Epithelial cell of esophagus (primary cell): ENCODE data around the gene ATP11A.
A peak's percentile ranks its signal among the peaks of the same experiment; 100 is the strongest.
"Not testable (repeated sequence)": the region's sequence is repeated elsewhere in the genome, so short reads cannot be mapped to it uniquely, and the experiment has no call there.

Experiments used
- DNase-seq: peaks from one replicate; pipeline ENCODE4 v3.0.0; 2010; ENCODE audit warnings: low read depth
- H3K4me3 ChIP-seq: 2 replicates; pipeline ENCODE4 v1.5.1; 2011; ENCODE audit warnings: mild to moderate bottlenecking, low read length, control low read depth
- TF ChIP-seq, protein P1 (sequence below): IDR thresholded peaks from 2 replicates; pipeline ENCODE4 v1.5.1; 2011; ENCODE audit warnings: low read depth, mild to moderate bottlenecking, low read length, control low read depth, inconsistent platforms; ENCODE audit not compliant: insufficient read depth; ENCODE audit errors: missing control alignments

ATP11A gene

DNA sequence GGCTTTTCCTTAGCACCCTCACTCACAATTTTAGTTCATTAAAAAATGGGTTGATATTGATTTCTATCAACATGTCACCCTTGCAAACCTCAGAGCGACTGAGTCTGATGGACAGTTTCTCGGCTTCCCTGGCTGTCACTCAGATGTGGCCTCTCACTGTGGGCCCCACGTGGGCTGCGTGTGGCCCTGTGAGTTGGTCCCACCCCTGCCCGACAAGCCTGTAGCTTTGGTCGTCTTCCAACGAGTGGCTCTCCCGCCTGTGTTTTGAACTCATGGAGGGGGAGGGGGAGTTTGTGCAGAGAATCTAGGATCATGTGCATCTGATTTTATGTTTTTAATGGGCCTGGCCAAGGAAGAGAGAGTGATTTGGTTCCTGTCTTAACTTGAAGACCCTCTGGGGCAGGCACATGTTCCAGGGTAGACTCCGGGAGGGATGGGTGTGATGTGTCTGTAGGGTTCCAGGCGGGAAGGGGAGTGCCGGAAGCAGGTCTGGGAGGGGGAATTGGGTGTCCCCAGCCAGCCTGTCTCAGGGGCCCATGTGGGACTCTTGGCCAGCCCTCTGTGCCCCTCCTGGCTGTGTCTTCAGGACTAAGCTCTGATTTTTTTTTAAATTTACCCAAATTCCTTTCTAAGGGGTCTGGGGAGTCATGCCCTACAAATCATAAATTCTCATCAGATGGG is 18.9 kb downstream of the ATP11A start:
- TF ChIP-seq, protein P1, sequence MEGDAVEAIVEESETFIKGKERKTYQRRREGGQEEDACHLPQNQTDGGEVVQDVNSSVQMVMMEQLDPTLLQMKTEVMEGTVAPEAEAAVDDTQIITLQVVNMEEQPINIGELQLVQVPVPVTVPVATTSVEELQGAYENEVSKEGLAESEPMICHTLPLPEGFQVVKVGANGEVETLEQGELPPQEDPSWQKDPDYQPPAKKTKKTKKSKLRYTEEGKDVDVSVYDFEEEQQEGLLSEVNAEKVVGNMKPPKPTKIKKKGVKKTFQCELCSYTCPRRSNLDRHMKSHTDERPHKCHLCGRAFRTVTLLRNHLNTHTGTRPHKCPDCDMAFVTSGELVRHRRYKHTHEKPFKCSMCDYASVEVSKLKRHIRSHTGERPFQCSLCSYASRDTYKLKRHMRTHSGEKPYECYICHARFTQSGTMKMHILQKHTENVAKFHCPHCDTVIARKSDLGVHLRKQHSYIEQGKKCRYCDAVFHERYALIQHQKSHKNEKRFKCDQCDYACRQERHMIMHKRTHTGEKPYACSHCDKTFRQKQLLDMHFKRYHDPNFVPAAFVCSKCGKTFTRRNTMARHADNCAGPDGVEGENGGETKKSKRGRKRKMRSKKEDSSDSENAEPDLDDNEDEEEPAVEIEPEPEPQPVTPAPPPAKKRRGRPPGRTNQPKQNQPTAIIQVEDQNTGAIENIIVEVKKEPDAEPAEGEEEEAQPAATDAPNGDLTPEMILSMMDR, result no peak
- H3K4me3 ChIP-seq, result no peak overlapping the region
- no peak for DNase-seq

DNA sequence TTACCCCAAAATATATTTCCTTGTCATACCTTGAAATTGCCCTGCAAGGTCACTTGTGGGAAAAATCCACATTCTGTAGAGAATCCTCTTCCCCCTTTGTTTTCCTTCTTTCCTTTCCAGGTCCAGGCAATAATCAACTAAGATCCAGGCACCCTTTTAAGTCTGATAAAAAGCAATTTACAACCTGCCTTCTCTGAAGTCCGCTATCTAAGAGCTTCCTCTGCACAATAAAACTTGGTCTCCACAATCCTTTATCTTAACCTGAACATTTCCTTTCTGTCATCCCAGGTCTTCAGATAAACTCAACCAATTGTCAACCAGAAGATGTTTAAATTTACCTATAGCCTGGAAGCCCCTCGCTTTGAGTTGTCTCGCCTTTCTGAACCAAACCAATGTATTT is 19.5 kb downstream of the ATP11A start:
- H3K4me3 ChIP-seq, DNase-seq: not testable (repeated sequence)

DNA sequence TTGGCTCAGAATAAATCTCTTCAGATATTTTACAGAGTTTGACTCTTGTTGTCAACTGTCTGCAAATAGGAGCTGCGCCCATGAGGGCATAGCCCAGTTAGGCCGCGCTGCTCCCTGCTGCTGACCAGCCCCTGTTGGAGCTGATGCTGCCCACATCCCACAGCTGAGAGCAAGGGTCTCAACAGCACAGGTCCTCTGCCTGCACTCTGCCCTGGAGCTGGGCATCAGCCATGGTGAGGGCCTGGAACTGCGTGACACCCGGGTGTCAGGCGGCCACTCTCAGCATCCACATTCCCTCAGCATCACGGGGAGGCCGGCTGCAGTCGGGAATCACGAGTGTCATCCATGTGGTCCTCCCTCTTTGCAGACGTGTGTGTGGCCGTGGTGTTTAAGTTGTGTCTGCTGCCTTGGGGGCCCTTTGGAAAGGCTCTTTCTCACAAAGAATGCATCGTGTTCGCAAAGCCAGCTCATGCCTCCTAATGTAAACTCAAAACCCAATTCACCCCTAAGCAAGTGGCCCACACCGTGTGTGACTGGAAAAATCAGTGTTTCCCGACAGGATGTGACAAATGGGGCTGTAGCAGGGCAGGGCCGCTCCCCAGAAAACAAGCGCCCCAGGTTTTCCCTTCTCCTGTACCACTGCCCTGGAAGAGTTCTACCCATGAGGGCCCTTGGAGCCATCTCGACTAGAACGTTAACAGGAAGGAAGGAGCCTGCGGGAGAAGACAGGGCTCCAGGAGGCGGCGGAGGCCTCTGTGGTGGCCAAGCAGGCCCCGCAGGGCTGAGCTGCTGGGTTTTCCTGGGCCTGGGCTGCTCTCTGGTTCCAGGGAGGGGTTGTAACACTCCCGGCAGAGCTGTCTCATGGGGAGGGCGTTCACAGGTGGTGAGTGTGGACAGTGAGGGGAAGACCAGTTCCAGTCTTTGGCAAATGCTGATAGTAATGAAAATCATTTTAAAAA is 20.3 kb downstream of the ATP11A start:
- TF ChIP-seq, protein P1, result no peak
- no peak for DNase-seq
- no peak overlapping the region for H3K4me3 ChIP-seq

DNA sequence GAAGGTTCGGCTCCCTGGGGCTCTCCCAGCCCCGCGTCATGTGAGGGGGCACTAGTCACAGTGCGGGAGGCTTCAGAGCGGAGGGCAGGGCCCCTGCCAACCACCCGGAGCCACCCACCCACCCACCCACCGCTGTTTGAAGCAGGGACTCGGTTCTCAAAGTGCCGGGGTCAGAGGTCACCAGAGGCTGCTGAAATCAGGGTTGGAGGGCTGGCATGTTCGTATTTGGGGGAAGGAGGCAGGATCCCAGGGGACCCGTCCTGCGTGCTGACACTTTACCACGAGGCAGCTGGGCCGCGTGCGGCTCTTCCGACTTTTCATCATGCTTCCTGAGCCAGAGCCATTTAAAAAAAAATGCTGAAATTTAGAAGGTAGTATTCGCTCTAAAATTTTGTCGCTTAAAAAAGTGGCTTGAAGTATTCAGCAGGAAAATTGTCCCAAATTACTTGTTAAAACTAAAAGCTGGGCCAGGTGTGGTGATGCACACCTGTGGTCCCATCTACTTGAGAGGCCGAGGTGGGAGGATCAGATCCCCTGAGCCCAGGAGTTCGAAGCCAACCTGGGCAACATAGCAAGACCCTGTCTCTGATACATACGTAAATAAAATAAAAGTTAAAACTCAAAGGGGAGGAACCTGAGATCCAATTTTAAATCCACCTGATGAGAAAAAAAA is 21.2 kb downstream of the ATP11A start:
- DNase-seq, result no peak
- TF ChIP-seq, protein P1, result no peak
- H3K4me3 ChIP-seq, result no peak overlapping the region

DNA sequence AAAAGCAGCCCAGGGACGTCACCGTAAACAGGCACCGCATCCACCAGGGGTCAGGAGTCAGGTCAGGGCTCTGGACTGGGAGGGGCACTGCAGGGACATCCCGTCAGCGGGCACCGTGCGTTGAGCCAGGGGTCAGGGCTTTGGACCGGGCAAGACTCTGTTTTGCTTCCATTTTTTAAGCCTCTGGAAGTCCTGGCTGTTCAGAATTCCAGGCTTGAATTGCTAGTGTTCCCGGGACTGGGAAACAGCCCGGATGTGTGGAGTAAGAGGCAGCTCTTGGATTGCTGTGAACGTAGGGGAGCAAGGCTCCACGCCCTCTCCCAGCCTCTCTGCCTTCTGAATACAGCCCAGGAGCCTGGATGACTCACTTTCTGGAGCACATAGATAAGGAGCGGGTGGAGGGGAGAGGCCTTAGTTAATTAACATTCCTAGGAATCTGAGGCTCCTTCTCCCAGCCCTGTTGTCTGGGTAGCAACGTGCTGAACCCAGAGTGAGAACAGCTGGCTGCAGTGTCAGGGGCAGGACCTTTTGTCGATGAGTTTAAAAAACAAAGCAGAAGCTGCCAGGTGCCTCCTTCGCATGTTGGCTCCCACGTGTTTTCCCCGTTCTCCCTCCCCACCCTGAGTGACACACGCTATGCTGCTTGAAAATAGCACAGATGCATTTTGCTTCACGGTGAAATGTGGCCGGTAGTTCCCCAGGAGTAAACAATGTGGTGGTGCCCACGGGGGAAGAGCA is 21.9 kb downstream of the ATP11A start:
- H3K4me3 ChIP-seq, result peak overlapping the region; percentile 19
- TF ChIP-seq, protein P1, result peak; percentile 10
- DNase-seq, result peak; percentile 97

DNA sequence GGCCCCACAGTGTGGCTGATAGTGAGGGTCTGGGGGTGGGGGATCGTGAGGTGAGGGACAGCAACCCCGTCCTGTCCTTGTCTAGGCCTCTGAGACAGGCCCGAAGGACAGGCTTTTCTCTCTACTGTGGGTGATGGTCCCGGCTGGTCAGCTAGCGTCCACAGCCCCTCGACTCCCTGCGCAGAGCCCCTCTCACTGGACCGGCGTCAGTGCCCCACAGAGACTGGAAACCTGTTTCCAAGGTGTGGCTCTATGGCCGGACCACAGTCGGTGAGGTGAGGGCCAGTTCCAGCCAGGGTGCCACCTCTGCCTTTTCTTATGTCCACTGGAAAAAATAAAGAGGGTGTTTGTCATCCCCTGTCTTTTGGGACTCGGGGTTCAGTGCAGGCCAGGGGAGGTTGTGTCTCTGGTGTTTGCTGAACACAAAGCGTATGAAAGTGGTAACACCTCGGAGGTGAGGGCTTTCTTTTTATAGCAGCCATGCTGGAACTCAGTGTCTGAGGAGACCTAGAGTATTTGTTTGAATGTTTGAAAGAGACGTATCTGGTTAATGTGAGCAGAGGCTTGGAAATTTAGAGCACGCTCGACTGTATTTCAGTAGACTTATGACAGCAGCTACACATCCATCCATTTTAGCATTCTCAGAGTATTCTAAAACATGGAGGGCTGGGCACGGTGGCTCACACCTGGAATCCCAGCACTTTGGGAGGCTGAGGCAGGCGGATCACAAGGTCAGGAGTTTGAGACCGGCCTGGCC is 22.8 kb downstream of the ATP11A start:
- TF ChIP-seq, protein P1, result no peak
- no peak for DNase-seq
- no peak overlapping the region for H3K4me3 ChIP-seq
